Right lobe of liver (tissue), 6 donors: ENCODE results near the gene RAD9A. TPM values are rescaled to one million over a fixed set of nuclear protein-coding genes. Genes with fewer than 3 reads are reported as not detected.
A peak's percentile ranks its signal among the peaks of the same experiment; 100 is the strongest.

Experiments used
- ATAC-seq, 4 donors: fragments of 200-7000 bp; cut with Tn5 transposase; one replicate each; pipeline ENCODE4 v1.9.1; 2020; ENCODE audit warnings: mild to moderate bottlenecking in 4 of 4, moderate library complexity in 4 of 4
- DNase-seq, 3 donors: peaks; one replicate each; pipeline ENCODE4 v3.0.0-alpha.2; 2020
- H3K27ac ChIP-seq, 3 donors: fragments of 200-600 bp; one replicate each; pipeline ENCODE4 v1.8.0; 2022
- H3K27me3 ChIP-seq, 2 donors: fragments of 200-600 bp; one replicate each; pipeline ENCODE4 v1.8.0; 2022
- H3K36me3 ChIP-seq, 4 donors: fragments of 200-600 bp; sonication (generic) in 1 of 4; one replicate each; pipeline versions ENCODE4 v1.5.1 to v1.8.0; 2017 to 2022; ENCODE audit warnings: control low read depth in 1 of 4
- H3K4me1 ChIP-seq, 4 donors: fragments of 200-600 bp; sonication (generic) in 1 of 4; one replicate each; pipeline versions ENCODE4 v1.5.1 to v1.8.0; 2017 to 2022; ENCODE audit warnings: control low read depth in 1 of 4
- H3K4me3 ChIP-seq, 3 donors: fragments of 200-600 bp; one replicate each; pipeline ENCODE4 v1.8.0; 2022
- H3K9me3 ChIP-seq, 4 donors: fragments of 200-600 bp; sonication (generic) in 1 of 4; one replicate each; pipeline versions ENCODE4 v1.5.1 to v1.8.0; 2017 to 2022; ENCODE audit warnings: control low read depth in 1 of 4
- POLR2A ChIP-seq: fragments of 450-650 bp; IDR thresholded peaks from one replicate; pipeline ENCODE4 v1.6.1; 2017; ENCODE audit warnings: antibody characterized with exemption, mild to moderate bottlenecking
- WGBS: methylation state at CpG from one replicate; pipeline ENCODE4 v1.1.6; 2018; ENCODE audit warnings: low coverage, low lambda C conversion rate; ENCODE audit not compliant: insufficient coverage; ENCODE audit errors: missing lambda C conversion rate; 5-methylcytosine and 5-hydroxymethylcytosine counted together
- intact Hi-C, 2 donors: fragments of 100-400 bp; cut with DNase I; formaldehyde crosslinking; loops; one replicate each; pipeline versions ENCODE4 v1.11.2 to v1.14.1; 2022
- total RNA-seq, 6 experiments: library from RNA; depleted of rRNA in 2 of 6; stranded (reverse); fragments of >200 nt in 2 of 6; fragmentation: NEBNext Ultra II Directional in 3 of 6; extraction: Animal tissue kit (Norgen Biotek cat#: 25700) in 3 of 6; gene quantifications; one replicate each; pipeline versions ENCODE4 v1.1.0 to v1.2.4, GENCODE V29; 2016 to 2023
- TF ChIP-seq, protein P1 (sequence below), 4 donors: fragments of 200-600 bp in 3 of 4; fragments of 450-650 bp in 1 of 4; IDR thresholded peaks; one replicate each; pipeline versions ENCODE4 v1.5.1 to v1.8.0; 2016 to 2022; ENCODE audit warnings: antibody characterized with exemption in 4 of 4, mild to moderate bottlenecking in 2 of 4
- donor health status: DM: no; HTN: yes; CAD: no.
- donor health status: DM: no; HTN: no; CAD: no.
- donor health status: DM: no; HTN: no; CAD: no.
- donor health status: DM: no; HTN: yes; CAD: no.
- donor health status: DM: no; HTN: yes; CAD: no.

Gene RAD9A
- total RNA-seq, 6 experiments from 2014 or later: 5.3 to 13.2 (median 6.2) TPM

DNA sequence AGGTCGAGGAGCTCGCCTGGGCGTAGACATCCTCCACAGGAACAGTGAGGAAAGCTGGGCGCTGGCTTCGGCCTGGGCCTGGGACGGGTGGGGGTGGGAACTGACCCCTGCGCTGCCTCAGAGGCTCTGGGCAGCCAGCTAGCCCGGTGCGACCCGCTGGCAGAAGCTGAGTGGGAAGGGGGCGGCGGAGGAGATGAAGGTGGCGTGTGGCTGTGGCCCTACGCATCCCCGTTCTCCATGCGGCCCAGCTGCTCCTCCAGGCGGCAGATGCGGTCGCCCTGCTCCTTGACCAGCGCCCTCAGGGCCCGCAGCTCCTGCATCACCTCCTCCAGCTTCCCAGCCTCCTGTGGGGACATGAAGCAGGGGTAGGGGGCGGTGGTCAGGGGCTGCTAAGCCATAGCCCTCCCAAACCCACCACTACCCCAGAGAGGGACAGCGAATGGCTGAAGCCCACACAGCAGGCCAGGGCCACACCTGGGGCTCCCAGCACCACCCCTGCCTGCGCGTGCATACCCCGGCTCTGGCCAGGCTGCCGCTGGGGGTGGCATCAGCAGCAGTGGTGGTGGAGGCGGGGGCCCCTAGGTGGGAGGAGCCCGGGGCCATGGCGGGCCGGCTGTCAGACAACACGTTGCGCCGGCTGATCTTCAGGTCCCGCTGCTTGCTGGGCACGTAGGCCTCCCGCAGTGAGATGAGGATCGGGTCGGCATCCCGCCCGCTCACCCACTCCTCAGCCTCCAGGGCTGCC, 46.5 kb downstream of the RAD9A start:
- Histone ChIP-seq H3K27ac (no peak overlapping the region), H3K4me1 (peaks cover 0 to 7% (median 0%) of the 10 kb centered on the region in 4 donors), H3K27me3 (no peaks in the 10 kb centered on the region), H3K4me3 (peak overlapping the region in 2 of 3 donors; percentile 11 to 27), H3K9me3 (no peaks in the 10 kb centered on the region), H3K36me3 (peaks cover 0 to 27% (median 4%) of the 10 kb centered on the region in 4 donors)
- ATAC-seq: no peak
- TF ChIP-seq, protein P1, sequence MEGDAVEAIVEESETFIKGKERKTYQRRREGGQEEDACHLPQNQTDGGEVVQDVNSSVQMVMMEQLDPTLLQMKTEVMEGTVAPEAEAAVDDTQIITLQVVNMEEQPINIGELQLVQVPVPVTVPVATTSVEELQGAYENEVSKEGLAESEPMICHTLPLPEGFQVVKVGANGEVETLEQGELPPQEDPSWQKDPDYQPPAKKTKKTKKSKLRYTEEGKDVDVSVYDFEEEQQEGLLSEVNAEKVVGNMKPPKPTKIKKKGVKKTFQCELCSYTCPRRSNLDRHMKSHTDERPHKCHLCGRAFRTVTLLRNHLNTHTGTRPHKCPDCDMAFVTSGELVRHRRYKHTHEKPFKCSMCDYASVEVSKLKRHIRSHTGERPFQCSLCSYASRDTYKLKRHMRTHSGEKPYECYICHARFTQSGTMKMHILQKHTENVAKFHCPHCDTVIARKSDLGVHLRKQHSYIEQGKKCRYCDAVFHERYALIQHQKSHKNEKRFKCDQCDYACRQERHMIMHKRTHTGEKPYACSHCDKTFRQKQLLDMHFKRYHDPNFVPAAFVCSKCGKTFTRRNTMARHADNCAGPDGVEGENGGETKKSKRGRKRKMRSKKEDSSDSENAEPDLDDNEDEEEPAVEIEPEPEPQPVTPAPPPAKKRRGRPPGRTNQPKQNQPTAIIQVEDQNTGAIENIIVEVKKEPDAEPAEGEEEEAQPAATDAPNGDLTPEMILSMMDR (IDR thresholded peaks at IDR 0.05): no peak
- no peak for TF ChIP-seq POLR2A
- DNase-seq: peak in 1 of 3 donors; percentile 61
- intact Hi-C loops: no loop called here
- 63% methylated on average over 6 of the region's 41 CpGs for WGBS

DNA sequence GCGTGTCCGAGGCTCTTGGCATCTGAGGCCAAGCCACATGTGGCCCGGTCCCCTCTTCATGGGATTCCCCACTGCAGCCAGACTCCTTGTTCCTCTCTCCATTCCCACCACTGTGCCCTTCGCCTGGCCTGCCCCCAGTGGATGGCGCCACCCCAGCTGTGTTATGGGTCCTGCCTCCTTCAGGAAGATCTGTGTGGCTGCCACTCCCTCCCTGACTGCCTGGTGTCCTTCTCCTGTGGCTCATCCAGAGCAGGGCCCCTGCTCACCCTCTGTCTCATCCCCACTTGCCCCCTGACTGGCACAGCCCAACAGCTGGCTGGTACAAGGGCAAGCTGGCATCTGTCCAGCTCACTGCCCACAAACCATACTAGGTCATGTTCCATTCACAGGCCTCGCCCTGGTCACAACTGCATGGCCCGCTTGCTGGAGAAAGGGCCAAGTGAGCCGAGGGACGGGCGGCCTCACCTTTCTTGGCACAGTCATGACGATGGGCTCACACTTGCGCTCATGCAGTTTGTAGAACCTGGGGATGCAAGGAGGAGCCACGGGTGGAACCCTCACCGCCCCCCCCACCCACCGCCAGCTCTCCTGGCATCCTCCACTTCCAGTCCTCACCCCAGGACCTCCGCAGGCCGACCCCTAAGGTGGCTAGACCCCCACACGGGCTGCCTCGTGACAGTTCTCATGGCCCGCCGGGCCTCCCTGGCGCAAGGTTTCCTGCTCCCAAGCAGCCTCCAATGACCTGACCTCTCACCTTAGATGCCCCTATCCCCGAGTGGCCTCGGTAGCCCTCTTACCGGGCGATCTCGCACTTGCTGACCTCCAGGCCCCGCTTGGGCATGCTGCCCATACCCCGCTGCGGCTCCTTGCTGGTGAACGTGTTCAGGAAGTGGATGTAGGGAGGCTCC, 47.8 kb downstream of the RAD9A start:
- Histone ChIP-seq H3K27me3 (no peaks in the 10 kb centered on the region), H3K36me3 (peaks cover 0 to 18% (median 1%) of the 10 kb centered on the region in 4 donors), H3K4me3 (no peak overlapping the region), H3K27ac (peak overlapping the region in 1 of 3 donors; percentile 8), H3K9me3 (no peaks in the 10 kb centered on the region), H3K4me1 (peaks cover 0 to 15% (median 0%) of the 10 kb centered on the region in 4 donors)
- ATAC-seq (peak in 2 of 4 donors; percentile 4 to 5), DNase-seq (peak in 1 of 3 donors; percentile 65)
- TF ChIP-seq, protein P1 (IDR thresholded peaks at IDR 0.05): peak in 1 of 4 donors; percentile 9
- no peak for TF ChIP-seq POLR2A
- WGBS: 52% methylated on average over 16 of the region's 31 CpGs
- intact Hi-C loops: no loop called here

GRCh38 chr11:67440229-67441097, 48.7 kb downstream of the RAD9A start:
- Histone ChIP-seq H3K4me1 (peaks cover 0 to 15% (median 0%) of the 10 kb centered on the region in 4 donors), H3K36me3 (peaks cover 0 to 12% (median 0%) of the 10 kb centered on the region in 4 donors), H3K27ac (no peak overlapping the region), H3K9me3 (no peaks in the 10 kb centered on the region), H3K27me3 (no peaks in the 10 kb centered on the region), H3K4me3 (no peak overlapping the region)
- TF ChIP-seq, protein P1 (IDR thresholded peaks at IDR 0.05): no peak
- no peak for TF ChIP-seq POLR2A
- DNase-seq: peak in 1 of 3 donors; percentile 35
- 45% methylated on average over 5 of the region's 17 CpGs for whole genome bisulfite sequencing
- intact Hi-C loops: no loop called here
- no peak for ATAC-seq

DNA sequence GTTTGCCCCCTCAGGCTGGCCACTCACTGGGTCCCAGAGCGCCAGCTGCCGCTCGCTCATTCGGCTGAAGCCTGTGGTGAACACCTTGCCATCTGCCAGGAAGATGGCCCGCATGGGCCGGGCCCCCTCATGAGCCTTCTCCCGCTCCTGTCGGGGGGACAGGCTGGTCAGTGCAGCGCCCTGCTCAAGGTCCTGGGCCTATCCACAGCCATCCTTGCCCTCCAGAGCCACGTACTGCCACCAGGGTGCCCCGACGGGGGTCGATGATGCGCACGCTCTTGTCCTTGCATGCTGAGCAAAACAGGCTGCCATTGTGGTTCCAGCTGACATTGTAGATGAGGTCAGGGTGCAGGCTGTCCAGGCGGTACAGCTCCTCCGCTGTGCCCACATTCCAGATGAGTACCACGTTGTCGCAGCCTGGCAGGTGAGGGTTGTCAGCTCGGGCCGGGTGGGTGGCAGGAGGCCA, 49.3 kb downstream of the RAD9A start:
- intact Hi-C loops: no loop called here

More for the DNA sequence above, 49.3 kb downstream of the RAD9A start:
- DNase-seq (peak in 1 of 3 donors; percentile 23), ATAC-seq (no peak)
- no peak overlapping the region for H3K27ac ChIP-seq
- TF ChIP-seq POLR2A: no peak
- TF ChIP-seq, protein P1 (IDR thresholded peaks at IDR 0.05): no peak
- H3K4me3 ChIP-seq: no peak overlapping the region
- peaks cover 0 to 15% (median 0%) of the 10 kb centered on the region in 4 donors for H3K4me1 ChIP-seq
- 70% methylated on average over 4 of the region's 21 CpGs for WGBS
- H3K27me3 ChIP-seq: no peaks in the 10 kb centered on the region
- peaks cover 0 to 7% (median 0%) of the 10 kb centered on the region in 4 donors for H3K36me3 ChIP-seq
- no peaks in the 10 kb centered on the region for H3K9me3 ChIP-seq
